ENCODE data around the gene RAB19. TPM values are rescaled to one million over a fixed set of nuclear protein-coding genes. Genes with fewer than 3 reads are reported as not detected.

The RAB19 gene
- total and polyA plus RNA-seq, 2 of the 8 experiments (the other 6 are each of a cell fraction or from before 2014, with no cell fraction given), result 9.8 to 11.0 TPM

DNA sequence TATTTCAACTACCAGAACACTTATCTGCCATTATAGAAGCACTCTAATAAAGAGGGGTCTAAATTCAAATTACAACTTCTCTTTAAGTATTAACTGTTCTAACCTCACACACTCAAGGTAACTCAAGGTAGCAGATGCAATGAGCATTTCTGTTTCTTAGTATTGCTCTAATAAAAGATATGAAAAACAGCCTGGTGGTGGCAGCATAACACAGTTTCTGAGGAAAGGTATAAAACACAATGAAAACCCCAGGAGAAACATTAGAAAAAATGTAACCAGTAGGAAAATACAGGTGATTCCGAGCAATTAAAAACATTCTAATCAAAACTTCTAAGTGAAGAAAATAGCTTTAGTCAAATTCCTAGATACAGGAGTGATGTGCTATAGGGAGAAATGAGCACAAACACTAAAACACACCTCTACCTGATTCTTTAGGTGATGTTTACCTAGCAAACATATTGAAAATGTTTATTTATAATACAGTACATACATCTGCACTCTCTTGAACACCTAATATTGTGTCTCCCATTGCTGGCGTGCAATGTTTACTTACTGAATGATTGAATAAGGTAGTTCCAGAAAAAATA lies 72.0 kb downstream of the RAB19 start:
- H3K4me2 ChIP-seq (ENCODE audit: insufficient read depth in 1 of 2, low read depth in 2 of 2, low read length in 2 of 2), result no peak overlapping the region; a peak in 1 of 4 replicates
- CTCF ChIA-PET (ENCODE audit: partially characterized antibody), result interaction anchor here (0.6 to 8.9 kb wide), 17 partner anchors 8 to 178 kb away, joined by 3 to 67 read pairs (median 4); no protein-coding TSS in a partner anchor
- no peak for DNase-seq (ENCODE audit: low read depth in 1 of 2, low spot score in 2 of 2)
- no peak overlapping the region for H3K18ac ChIP-seq (ENCODE audit: extremely low read depth, low read length)
- H2AFZ ChIP-seq (ENCODE audit: low read length), result no peak overlapping the region
- no peak overlapping the region for H3K14ac ChIP-seq (ENCODE audit: insufficient read length)
- no peak for FAIRE-seq
- no peak overlapping the region for H3K4me3 ChIP-seq (ENCODE audit: extremely low read depth in 1 of 4, insufficient read depth in 2 of 4, low read depth in 3 of 4, low read length in 4 of 4)
- H2BK20ac ChIP-seq (ENCODE audit: low read length), result no peak overlapping the region
- H4K8ac ChIP-seq (ENCODE audit: extremely low read depth, insufficient read depth, low read length), result no peak overlapping the region
- H4K5ac ChIP-seq (ENCODE audit: insufficient read length, low read depth, low read length), result no peak overlapping the region
- H2BK15ac ChIP-seq (ENCODE audit: low read length), result no peak overlapping the region
- H2BK120ac ChIP-seq (replicated peaks; ENCODE audit: low read depth, low read length), result no peak overlapping the region
- H3K4ac ChIP-seq (replicated peaks; ENCODE audit: insufficient read length, low read depth, low read length), result no peak overlapping the region
- H3K9ac ChIP-seq (replicated peaks in 1 of 4; ENCODE audit: extremely low read depth in 1 of 4, low read depth in 3 of 4, low read length in 3 of 4), result no peak overlapping the region
- no peak overlapping the region for H2AK5ac ChIP-seq (ENCODE audit: low read depth, low read length)
- H3K23me2 ChIP-seq (ENCODE audit: low read depth, low read length), result 0 out of 2 replicates have a peak, but pooled peaks cover 1% of the 10 kb centered on the region
- H4K20me1 ChIP-seq (replicated peaks in 1 of 2; ENCODE audit: control insufficient read depth in 1 of 2, insufficient read depth in 2 of 2, low read length in 2 of 2), result peaks cover 2 to 4% of the 10 kb centered on the region in 2 experiments
- POLR2A ChIA-PET (ENCODE audit: partially characterized antibody), result interaction anchor here (0.7 kb wide), 1 partner anchor 16 kb away, joined by 5 read pairs; no protein-coding TSS in a partner anchor
- H3K27ac ChIP-seq (ENCODE audit: low read depth, low read length), result no peak overlapping the region
- no peak overlapping the region for H4K91ac ChIP-seq (replicated peaks; ENCODE audit: insufficient read length, low read length)
- H3K23ac ChIP-seq (ENCODE audit: insufficient read length), result no peak overlapping the region
- H3K56ac ChIP-seq (replicated peaks; ENCODE audit: insufficient read length, low read depth, low read length), result no peak overlapping the region
- peaks cover 3% of the 10 kb centered on the region; the same call in 1 of the 2 replicates for H3K79me1 ChIP-seq (ENCODE audit: low read depth, low read length)
- H3K27me3 ChIP-seq (replicated peaks in 1 of 4; ENCODE audit: control insufficient read depth in 3 of 4, extremely low read depth in 1 of 4, insufficient read depth in 3 of 4, low read length in 3 of 4), result no peaks in the 10 kb centered on the region
- H3K36me3 ChIP-seq (ENCODE audit: control insufficient read depth in 2 of 4, insufficient read depth in 4 of 4, low read length in 3 of 4), result peaks cover under 1 to 8% (median 4%) of the 10 kb centered on the region in 4 experiments; a peak in 5 of 8 replicates
- no peaks in the 10 kb centered on the region for H3K9me3 ChIP-seq (ENCODE audit: insufficient read depth in 2 of 2, low read depth in 1 of 2, low read length in 1 of 2)
- no peak overlapping the region for H2BK5ac ChIP-seq (ENCODE audit: low read depth, low read length)
- peaks cover 0 to 6% (median 1%) of the 10 kb centered on the region in 4 experiments; a peak in 2 of 7 replicates for H3K4me1 ChIP-seq (replicated peaks in 1 of 4; ENCODE audit: control insufficient read depth in 3 of 4, insufficient read depth in 4 of 4, low read length in 3 of 4)
- H3K79me2 ChIP-seq (ENCODE audit: control insufficient read depth in 1 of 2, insufficient read depth in 2 of 2, low read length in 2 of 2), result peaks cover 14 to 76% of the 10 kb centered on the region in 2 experiments
- WGBS, 2 experiments (ENCODE audit: extremely low coverage in 1 of 2, insufficient coverage in 1 of 2, insufficient read length in 1 of 2, insufficient replicate concordance in 2 of 2, low coverage in 1 of 2, low lambda C conversion rate in 2 of 2, missing lambda C conversion rate in 1 of 2), result 71% methylated on average over 2 of the region's 2 CpGs; no CpG with 5 or more reads in 1 of the 2 experiments
- no peak overlapping the region for H2BK12ac ChIP-seq (ENCODE audit: low read depth, low read length)
- no peak for TF ChIP-seq SAP30 (IDR thresholded peaks at IDR 0.05; ENCODE audit: insufficient read depth, insufficient replicate concordance, low read length)
- TF ChIP-seq, protein P1, sequence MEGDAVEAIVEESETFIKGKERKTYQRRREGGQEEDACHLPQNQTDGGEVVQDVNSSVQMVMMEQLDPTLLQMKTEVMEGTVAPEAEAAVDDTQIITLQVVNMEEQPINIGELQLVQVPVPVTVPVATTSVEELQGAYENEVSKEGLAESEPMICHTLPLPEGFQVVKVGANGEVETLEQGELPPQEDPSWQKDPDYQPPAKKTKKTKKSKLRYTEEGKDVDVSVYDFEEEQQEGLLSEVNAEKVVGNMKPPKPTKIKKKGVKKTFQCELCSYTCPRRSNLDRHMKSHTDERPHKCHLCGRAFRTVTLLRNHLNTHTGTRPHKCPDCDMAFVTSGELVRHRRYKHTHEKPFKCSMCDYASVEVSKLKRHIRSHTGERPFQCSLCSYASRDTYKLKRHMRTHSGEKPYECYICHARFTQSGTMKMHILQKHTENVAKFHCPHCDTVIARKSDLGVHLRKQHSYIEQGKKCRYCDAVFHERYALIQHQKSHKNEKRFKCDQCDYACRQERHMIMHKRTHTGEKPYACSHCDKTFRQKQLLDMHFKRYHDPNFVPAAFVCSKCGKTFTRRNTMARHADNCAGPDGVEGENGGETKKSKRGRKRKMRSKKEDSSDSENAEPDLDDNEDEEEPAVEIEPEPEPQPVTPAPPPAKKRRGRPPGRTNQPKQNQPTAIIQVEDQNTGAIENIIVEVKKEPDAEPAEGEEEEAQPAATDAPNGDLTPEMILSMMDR (IDR thresholded peaks at IDR 0.05; ENCODE audit: control extremely low read depth in 1 of 3, insufficient read depth in 1 of 3, low read depth in 1 of 3, low read length in 3 of 3), result peak in 2 of 3 experiments; percentile 19 to 47; a peak in 2 of 4 replicates

Data from H1 (cell line).